T-helper 2 cell treated with Interferon-gamma antibody and Interleukin-4, amounts not matched to agents 5 μg/mL and 100 μg/mL, for 36 hours (primary cell): ENCODE measurements around the gene MRM2.
A peak's percentile ranks its signal among the peaks of the same experiment; 100 is the strongest.

Experiments used
- DNase-seq: peaks from one replicate; pipeline ENCODE4 v3.0.0; 2021; ENCODE audit warnings: low spot score
- H3K27ac Mint-ChIP-seq: one replicate; pipeline ENCODE4 v1.8.0; 2021; ENCODE audit warnings: mild to moderate bottlenecking, mixed read lengths
- H3K27me3 Mint-ChIP-seq: one replicate; pipeline ENCODE4 v1.8.0; 2021; ENCODE audit warnings: low read depth, mixed read lengths
- H3K36me3 Mint-ChIP-seq: one replicate; pipeline ENCODE4 v1.8.0; 2021; ENCODE audit warnings: low read depth, mixed read lengths
- H3K4me1 Mint-ChIP-seq: one replicate; pipeline ENCODE4 v1.8.0; 2021; ENCODE audit warnings: low read depth, mixed read lengths
- H3K4me3 Mint-ChIP-seq: one replicate; pipeline ENCODE4 v1.8.0; 2022; ENCODE audit warnings: mild to moderate bottlenecking, moderate library complexity, mixed read lengths
- H3K9me3 Mint-ChIP-seq: one replicate; pipeline ENCODE4 v1.8.0; 2021; ENCODE audit warnings: mixed read lengths

Gene MRM2

DNA sequence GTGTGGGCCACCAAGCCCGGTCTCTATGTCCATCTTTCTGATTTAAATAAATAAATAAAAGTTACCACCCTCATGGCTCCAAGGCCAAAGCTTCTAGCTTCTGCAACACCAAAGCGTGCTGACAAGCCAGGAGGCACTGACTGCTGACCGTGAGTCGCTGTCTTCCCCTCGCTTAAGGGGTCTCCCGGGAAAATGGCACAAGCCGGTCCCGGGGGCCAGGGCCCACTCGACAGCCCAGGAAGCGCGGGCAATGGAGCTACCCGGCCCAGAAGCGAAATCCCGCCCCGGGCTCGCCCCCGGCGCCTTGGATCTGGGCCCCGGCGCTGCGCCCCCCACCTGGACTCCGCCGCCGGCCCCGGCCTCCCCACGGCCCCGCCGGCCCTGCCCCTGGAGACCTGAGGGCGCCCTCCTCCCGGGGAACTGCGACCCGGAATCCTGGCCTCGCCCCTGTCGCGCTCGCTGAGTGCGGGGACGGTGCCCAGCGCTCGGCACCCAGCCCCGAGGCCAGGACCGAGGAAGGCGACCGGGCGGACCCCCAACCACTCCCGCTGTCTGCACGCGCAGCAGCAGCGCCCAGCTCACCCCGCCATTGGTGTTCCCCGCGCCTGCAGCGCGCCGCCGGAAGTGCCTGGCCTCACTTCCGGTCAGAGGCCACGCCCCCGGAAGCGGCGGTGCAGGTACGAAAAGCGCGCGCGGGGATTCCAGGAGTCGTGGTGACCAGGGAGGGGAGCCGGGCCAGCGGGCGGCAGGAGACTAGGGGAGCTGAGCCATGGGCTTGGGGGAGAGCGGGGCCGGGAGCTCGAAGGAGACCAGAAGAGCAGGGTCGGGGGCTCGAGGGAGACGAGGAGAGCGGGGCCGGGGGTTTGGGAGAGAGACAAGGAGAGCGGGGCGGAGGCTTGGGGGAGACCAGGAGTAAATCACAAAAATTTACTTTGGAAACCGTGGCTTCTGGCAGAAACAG, at the start of gene MRM2, which contains the start of gene NUDT1:
Gene MRM2 (minus strand): TSS at position 626 of the 961 bp plus-strand sequence. CDS start 36 bp downstream, at position 590.
Gene NUDT1 (plus strand): TSS at position 647 of the 961 bp plus-strand sequence. CDS start 2,349 bp downstream, outside the sequence.
- H3K9me3 Mint-ChIP-seq = no peaks in the 10 kb centered on the region
- H3K4me1 Mint-ChIP-seq = peaks cover 11% of the 10 kb centered on the region
- H3K4me3 Mint-ChIP-seq = peak within 1 kb of the TSS; percentile 93
- DNase-seq = peak; percentile 85
- H3K36me3 Mint-ChIP-seq = peaks cover 17% of the 10 kb centered on the region
- H3K27me3 Mint-ChIP-seq = no peaks in the 10 kb centered on the region
- H3K27ac Mint-ChIP-seq = peak within 1 kb of the TSS; percentile 91

DNA sequence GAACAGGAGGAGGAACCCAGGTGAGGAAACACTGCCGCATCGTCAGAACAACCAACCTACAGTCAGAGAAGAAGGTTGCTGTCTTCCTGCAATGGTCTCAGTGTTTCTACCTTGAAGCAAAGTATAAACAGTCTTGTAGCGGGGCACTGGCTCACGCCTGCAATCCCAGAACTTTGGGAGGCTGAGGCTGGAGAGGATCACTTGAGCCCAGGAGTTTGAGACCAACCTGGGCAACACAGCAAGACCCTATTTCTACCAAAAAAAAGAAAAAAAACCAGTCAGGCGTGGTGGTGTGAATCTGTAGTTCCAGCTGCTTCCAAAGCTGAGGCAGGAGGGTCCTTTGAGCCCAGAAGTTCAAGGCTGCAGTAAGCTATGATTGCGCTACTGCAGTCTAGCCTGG, 48.9 kb upstream of the MRM2 start:
- Mint-ChIP-seq H3K27me3 (no peaks in the 10 kb centered on the region), H3K27ac (no peak overlapping the region), H3K9me3 (no peaks in the 10 kb centered on the region), H3K36me3 (no peaks in the 10 kb centered on the region), H3K4me3 (no peak overlapping the region), H3K4me1 (no peaks in the 10 kb centered on the region)
- no peak for DNase-seq

DNA sequence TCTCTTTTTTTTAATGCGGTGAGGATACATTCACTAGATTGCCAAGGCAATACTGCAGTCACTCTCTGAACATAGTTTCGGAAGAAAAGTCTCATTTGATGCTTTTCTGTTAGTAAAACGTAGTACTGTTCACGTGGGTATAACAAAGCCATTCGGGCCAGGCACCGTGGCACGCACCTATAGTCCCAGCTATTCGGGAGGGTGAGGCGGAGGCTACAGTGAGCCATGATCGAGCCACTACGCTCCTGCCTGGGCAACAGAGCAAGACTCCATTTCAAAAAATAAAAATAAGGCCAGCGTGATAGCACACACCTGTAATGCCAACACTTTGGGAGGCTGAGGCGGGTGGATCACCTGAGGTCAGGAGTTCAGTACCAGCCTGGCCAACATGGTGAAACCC, 47.6 kb upstream of the MRM2 start:
- Mint-ChIP-seq H3K27ac (no peak overlapping the region), H3K27me3 (no peaks in the 10 kb centered on the region), H3K36me3 (no peaks in the 10 kb centered on the region), H3K9me3 (no peaks in the 10 kb centered on the region), H3K4me3 (no peak overlapping the region), H3K4me1 (no peaks in the 10 kb centered on the region)
- no peak for DNase-seq

DNA sequence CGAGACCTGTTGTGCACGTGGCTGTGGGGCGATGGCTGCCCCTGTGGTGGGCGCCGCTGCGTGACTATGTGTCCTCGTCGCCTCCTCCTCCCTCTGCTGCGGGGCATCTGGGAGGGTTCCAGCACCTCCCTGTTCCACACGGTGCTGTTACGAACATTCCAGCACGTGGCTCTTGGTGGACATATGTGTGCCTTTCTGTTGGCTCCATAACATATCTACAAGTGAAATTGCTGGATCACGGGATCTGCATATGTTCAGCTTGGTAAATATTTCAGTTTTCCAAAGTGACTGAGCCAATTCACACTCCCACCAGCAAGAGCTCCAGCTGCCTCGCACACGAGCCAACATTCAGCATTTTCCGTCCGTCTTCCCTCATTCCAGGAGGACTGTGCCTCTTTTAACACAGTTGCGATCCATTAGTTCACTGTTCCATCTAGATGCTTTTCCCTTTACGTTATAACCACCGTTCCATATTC, 47.1 kb upstream of the MRM2 start:
- no peaks in the 10 kb centered on the region for H3K36me3 Mint-ChIP-seq
- no peaks in the 10 kb centered on the region for H3K27me3 Mint-ChIP-seq
- H3K9me3 Mint-ChIP-seq = no peaks in the 10 kb centered on the region
- H3K27ac Mint-ChIP-seq = no peak overlapping the region
- no peaks in the 10 kb centered on the region for H3K4me1 Mint-ChIP-seq
- H3K4me3 Mint-ChIP-seq = no peak overlapping the region
- no peak for DNase-seq

DNA sequence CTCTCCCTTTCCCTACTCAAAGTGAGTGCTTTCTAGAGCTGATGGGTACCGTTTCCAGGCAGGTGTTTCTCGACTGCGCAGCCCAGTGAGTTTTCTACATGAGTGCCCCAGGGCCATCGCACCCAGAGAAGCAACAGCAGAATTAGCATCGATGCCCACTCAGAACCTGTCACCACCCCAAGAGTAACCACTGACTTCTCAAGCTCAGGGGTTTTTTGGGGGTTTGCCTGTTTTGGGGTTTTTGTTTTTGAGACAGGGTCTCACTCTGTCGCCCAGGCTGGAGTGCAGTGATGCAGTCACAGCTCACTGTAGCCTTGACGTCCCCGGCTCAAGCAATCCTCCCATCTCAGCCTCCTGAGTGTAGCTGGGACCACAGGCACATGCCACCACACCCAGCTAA, 46.5 kb upstream of the MRM2 start:
- H3K27ac Mint-ChIP-seq = no peak overlapping the region
- no peaks in the 10 kb centered on the region for H3K27me3 Mint-ChIP-seq
- H3K36me3 Mint-ChIP-seq = no peaks in the 10 kb centered on the region
- no peak overlapping the region for H3K4me3 Mint-ChIP-seq
- H3K4me1 Mint-ChIP-seq = no peaks in the 10 kb centered on the region
- DNase-seq = no peak
- H3K9me3 Mint-ChIP-seq = no peaks in the 10 kb centered on the region

DNA sequence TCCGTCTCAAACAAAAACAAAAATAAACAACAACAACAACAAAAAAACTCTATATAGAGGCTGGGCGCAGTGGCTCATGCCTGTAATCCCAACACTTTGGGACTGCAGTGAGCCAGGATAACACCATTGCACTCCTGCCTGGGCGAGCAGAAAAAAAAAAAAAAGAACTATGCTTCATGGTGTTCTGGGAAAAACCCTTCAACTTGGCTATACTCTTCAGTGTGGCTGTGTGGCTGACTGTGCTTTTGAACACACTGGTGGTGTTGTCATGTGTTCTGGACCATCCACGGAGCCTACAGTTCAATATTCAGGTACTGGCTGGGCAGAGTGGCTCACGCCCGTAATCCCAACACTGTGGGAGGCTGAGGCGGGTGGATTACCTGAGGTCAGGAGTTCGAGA, 45.7 kb upstream of the MRM2 start:
- Mint-ChIP-seq H3K9me3 (no peaks in the 10 kb centered on the region), H3K36me3 (no peaks in the 10 kb centered on the region), H3K27ac (no peak overlapping the region), H3K4me1 (no peaks in the 10 kb centered on the region), H3K4me3 (no peak overlapping the region), H3K27me3 (no peaks in the 10 kb centered on the region)
- no peak for DNase-seq

DNA sequence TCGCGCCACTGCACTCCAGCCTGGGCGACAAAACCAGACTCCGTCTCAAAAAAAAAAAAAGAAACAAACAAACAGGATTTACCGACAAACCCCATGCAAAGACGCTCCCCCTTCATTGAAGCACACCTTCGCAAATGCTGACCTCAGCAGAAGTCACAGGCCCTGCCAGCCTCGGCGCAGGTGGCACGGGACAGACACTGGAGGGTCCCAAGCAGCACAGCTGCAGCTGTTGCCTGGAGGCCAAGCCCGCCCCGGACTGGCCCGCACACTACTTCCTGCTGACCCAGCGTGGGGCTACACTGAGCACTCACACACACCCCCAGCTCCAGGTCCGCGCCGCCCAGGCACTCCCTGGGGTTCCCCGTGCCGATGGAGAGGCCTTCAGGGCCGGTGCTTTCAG, 41.1 kb upstream of the MRM2 start:
- no peak overlapping the region for H3K4me3 Mint-ChIP-seq
- H3K4me1 Mint-ChIP-seq = peaks cover 4% of the 10 kb centered on the region
- H3K36me3 Mint-ChIP-seq = no peaks in the 10 kb centered on the region
- no peak for DNase-seq
- no peaks in the 10 kb centered on the region for H3K27me3 Mint-ChIP-seq
- no peak overlapping the region for H3K27ac Mint-ChIP-seq
- H3K9me3 Mint-ChIP-seq = no peaks in the 10 kb centered on the region

DNA sequence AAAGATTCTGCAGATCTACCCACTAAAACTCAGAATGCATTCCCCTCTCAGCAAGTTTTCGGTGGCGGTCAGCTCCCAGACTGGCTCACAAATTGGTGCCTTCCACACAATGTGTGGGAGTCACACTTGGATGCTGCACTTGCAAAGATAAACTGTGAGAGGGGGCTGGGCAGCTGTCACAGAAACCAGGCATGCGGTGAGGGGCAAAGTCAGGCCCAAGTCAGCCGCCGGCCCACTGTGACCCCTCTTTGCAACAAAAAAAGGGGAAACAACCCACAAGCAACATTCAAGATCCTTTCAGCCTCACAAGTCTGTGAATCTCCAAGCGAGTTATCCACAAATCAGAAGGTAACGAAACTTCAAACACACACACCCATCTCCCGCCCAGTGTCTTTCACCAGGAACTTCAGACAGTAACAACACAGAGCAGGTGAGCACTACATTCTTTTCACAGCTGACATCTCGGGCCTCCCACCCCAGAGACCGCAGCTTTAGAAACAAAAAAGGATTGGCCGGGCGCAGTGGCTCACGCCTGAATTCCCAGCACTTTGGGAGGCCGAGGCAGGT, 40.3 kb upstream of the MRM2 start:
- Mint-ChIP-seq H3K4me3 (no peak overlapping the region), H3K4me1 (peaks cover 4% of the 10 kb centered on the region), H3K27ac (no peak overlapping the region), H3K36me3 (no peaks in the 10 kb centered on the region), H3K9me3 (no peaks in the 10 kb centered on the region), H3K27me3 (no peaks in the 10 kb centered on the region)
- no peak for DNase-seq

DNA sequence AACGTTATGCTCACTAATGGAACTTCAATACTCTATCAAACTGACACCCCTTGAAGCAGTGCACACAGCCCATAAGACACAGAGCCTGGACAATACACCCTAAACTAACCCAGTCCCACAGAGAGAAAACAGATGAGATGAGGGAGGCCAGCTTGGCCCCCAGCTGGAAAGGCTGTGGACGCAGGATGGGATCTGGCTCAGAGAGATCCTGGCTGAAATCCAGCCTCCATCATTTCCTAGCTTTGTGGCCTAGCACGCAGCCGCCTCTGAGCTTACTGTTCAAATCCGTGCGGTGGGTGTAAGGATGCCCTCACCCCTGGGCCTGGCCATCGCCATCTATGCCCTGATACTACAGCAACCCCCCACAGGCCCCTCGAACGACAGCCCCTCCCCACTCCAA, 39.5 kb upstream of the MRM2 start:
- H3K4me1 Mint-ChIP-seq = peaks cover 4% of the 10 kb centered on the region
- no peak overlapping the region for H3K4me3 Mint-ChIP-seq
- H3K9me3 Mint-ChIP-seq = no peaks in the 10 kb centered on the region
- no peaks in the 10 kb centered on the region for H3K27me3 Mint-ChIP-seq
- no peak for DNase-seq
- H3K36me3 Mint-ChIP-seq = no peaks in the 10 kb centered on the region
- no peak overlapping the region for H3K27ac Mint-ChIP-seq

DNA sequence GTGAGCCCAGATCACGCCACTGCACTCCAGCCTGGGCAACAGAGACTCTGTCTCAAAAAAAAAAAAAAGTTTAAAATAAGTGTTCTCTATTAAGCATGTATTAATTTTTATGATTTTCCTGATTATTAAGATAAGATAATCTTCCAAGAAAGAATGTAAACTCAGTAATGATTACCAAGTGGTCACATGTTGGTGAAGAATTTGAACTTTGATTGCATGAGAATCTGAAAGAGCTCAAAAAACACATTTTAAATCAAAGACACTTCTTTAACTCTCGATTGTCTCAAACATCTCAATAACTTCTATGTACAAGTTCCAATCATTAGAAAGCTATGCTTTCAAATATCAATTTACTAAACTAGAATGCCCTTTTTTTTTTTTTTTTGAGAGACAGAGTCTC, 38.4 kb upstream of the MRM2 start:
- Mint-ChIP-seq H3K36me3 (no peaks in the 10 kb centered on the region), H3K4me1 (peaks cover 4% of the 10 kb centered on the region), H3K27ac (no peak overlapping the region), H3K27me3 (no peaks in the 10 kb centered on the region), H3K9me3 (no peaks in the 10 kb centered on the region), H3K4me3 (no peak overlapping the region)
- no peak for DNase-seq

DNA sequence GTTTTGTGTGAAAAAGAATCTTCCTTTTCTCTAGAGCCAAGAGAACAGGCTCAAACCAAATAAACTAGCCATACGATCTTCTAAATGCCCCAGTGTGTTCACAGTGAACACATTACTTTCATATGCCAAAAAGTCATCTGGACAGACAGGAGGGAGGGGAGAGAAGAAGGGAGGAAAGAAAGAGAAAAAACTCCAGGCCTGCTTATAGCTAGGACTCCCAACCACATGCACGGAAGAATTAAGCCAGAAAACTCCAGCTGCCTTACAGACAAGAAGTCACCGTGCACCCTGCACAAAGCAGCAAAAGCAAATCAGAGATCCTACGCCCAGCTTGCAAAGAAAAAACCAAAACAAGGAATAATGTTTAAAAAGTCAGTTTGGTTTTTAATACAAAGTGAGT, 37.9 kb upstream of the MRM2 start:
- Mint-ChIP-seq H3K27ac (no peak overlapping the region), H3K4me3 (no peak overlapping the region), H3K27me3 (no peaks in the 10 kb centered on the region), H3K36me3 (no peaks in the 10 kb centered on the region), H3K4me1 (peaks cover 4% of the 10 kb centered on the region), H3K9me3 (no peaks in the 10 kb centered on the region)
- DNase-seq = no peak

DNA sequence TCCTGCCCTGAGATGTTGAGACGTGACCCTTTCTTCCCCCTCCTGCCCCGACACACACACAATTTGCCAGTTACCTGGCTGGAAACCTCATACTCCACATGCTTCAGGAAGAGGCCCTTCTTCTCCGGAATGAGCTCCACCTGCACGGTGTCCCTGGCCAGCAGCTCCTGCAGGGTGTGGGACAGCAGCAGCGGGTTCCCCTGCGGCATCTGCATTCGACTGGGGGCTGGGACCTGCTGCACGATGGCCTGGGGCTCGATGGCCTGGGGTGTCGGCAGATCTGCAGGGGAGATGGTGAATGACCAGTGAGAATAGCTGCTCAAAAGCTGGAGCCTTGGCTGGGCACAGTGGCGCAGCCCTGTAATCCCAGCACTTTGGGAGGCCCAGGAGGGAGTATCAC, 36.0 kb upstream of the MRM2 start:
- peaks cover 4% of the 10 kb centered on the region for H3K4me1 Mint-ChIP-seq

DNA sequence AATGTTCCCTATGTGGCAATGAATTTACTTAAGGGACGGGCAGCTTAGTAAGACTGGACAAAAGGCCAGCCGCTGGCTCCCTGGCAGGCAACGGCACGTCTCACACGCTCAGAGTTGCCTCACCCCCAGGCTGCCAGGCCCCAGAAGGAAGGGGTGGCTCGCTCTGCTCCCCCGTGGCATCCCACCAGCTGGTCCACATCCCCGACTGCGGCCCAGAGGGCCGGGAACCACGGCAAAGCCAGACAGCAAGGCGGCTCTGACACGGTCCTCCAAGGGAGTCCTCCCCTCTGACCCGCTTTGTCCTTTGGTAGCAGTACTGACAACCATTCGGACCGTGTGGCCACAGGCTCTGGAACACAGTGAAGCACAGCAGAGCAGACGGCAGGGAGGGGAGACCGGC, 34.1 kb upstream of the MRM2 start:
- Mint-ChIP-seq H3K4me1 (peaks cover 4% of the 10 kb centered on the region), H3K27me3 (no peaks in the 10 kb centered on the region), H3K9me3 (no peaks in the 10 kb centered on the region), H3K27ac (no peak overlapping the region), H3K36me3 (no peaks in the 10 kb centered on the region), H3K4me3 (no peak overlapping the region)
- DNase-seq = no peak

More for the DNA sequence above, 36.0 kb upstream of the MRM2 start:
- no peak for DNase-seq
- no peak overlapping the region for H3K27ac Mint-ChIP-seq
- H3K9me3 Mint-ChIP-seq = no peaks in the 10 kb centered on the region
- no peaks in the 10 kb centered on the region for H3K27me3 Mint-ChIP-seq
- no peak overlapping the region for H3K4me3 Mint-ChIP-seq
- no peaks in the 10 kb centered on the region for H3K36me3 Mint-ChIP-seq

DNA sequence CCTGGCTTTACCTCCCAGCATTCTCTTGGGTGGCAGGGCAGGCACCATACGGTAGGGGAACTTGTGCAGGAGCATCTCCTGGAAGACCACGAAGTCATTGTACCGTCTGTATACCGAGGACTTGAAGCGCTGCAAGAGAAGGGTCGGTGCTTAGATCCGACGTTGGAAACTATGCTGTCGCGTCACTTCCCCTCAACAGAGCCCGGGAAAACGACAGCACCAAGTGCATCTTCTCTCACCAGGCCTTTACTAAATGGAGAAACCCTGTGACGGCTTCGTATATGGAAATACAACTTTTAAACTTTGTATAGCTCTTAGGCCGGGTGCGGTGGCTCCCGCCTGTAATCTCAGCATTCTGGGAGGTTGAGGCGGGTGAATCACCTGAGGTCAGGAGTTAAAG, 33.1 kb upstream of the MRM2 start:
- Mint-ChIP-seq H3K9me3 (no peaks in the 10 kb centered on the region), H3K27me3 (no peaks in the 10 kb centered on the region), H3K4me3 (no peak overlapping the region), H3K27ac (no peak overlapping the region), H3K4me1 (peaks cover 4% of the 10 kb centered on the region), H3K36me3 (no peaks in the 10 kb centered on the region)
- DNase-seq = no peak
